LoVo (cell line): ENCODE results near the gene SMYD3.

Experiments used
- DNase-seq: peaks from one replicate; pipeline ENCODE4 v3.0.0-alpha.2; 2016; ENCODE audit warnings: low spot score

SMYD3 gene

GRCh38 chr1:245870698-245871097 is 636.4 kb downstream of the SMYD3 start:
- no peak for DNase-seq

DNA sequence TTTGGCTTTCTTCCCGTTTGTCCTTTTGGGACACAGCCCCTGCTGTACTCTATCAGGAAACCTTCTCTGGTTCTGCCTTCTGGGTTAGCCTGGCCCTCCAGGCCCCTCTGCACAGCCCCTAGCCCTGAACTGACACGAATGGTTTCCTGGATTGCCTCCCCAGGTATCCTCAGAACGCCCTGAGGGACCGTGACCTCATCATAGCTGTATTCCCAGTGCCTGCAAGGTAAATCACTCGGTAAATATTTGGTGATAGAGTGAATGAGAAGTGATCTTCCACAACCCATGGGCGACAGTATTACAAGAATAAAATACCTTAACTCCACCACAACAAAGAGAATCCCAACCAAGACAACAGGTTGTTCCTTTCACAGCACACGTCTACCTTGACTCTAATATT is 637.2 kb downstream of the SMYD3 start:
- DNase-seq, result no peak

- no peak for DNase-seq
Measured at GRCh38 chr1:245867738-245868137, 639.3 kb downstream of the SMYD3 start.

GRCh38 chr1:245864872-245865271 is 642.2 kb downstream of the SMYD3 start:
- no peak for DNase-seq

DNA sequence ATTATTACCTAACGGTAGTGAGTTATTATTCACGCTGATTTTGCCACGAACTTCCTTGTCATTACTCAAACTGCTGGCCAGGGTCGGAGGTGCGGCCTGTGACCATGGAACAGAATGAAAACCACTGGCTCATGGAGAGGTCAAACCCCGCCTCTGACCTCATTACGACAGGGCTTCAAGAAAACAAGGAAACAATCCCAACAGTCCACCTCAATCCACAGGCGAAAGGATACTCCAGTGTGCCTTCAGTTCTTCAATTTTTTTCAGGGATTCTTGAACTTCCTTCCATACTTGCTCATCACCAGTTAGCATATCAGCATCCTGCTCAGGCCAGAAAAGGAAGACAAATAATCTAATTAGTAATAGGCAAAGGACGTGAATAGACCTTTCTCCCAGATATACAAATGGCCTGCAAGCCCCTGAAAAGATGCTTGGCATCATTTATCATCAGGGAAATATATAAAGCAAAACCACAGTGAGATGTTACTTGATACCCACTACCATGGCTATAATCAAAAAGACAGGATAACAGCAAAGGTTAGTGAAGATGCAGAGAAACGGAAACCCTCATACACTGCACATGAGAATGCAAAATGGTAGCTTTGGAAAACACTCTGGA is 643.4 kb downstream of the SMYD3 start:
- no peak for DNase-seq

DNA sequence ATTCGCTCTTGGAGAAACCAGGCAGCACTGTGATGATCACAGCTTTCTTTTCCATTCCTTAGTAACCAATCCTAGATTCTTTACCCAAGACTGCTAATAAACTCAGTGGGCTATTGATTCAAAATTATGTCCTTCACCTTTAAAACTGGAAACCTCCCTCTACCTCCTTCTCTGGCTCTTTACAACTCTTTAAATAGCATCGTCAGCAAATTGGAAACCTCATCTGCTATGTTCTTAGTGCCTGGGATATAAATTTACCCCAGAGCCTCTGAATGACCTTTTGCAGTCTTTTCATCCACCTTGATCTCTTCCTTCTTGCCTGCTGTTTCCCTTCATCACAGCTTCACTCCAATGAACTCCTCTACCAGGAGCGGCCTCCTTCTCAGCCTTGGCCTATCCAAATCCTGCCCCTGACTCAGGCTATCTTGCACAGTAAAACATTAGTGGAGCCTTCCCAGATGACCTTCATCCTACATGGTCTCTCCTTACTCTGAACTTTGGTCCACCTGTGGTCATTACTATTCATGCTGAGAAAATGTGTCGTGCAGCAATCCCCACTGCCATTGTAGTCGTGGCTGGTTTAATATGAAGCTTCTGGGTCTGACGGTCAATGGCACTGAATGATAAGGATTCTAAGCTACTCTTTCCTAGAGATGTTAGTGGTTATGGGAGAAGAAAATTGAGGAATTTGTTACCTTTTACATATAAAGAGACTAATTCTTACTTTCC is 644.1 kb downstream of the SMYD3 start:
- no peak for DNase-seq

- no peak for DNase-seq
Measured at GRCh38 chr1:245860657-245861544, 646.2 kb downstream of the SMYD3 start.

DNA sequence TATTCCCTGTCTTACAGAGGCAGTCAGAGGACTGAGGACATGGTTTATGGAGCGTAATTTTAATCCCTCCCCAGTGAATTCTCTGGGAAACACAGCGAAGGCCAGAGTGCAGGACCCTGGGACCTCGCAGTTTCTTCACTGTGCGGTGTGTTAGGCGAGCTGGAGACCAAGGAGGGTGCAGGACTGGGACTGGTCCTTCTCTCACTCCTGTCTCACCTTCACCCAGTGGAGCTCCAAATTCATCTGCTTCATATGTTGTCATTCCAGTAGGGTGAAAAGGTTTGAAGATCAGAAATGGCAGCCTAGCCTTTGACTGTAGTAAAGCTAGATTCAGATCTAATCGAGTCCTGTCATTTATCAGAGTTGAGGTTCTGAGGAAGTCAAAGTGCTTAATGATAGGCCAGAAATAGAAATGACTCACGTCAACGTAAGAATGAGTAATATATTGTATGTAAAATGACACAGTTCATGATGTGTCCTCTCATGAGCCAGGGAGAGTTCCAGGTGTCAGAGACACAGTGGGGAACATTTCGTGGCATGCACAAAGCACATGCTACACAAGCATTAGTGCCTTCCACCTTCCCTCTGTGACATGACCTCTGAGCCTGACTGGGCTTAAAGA is 647.5 kb downstream of the SMYD3 start:
- DNase-seq, result no peak

DNA sequence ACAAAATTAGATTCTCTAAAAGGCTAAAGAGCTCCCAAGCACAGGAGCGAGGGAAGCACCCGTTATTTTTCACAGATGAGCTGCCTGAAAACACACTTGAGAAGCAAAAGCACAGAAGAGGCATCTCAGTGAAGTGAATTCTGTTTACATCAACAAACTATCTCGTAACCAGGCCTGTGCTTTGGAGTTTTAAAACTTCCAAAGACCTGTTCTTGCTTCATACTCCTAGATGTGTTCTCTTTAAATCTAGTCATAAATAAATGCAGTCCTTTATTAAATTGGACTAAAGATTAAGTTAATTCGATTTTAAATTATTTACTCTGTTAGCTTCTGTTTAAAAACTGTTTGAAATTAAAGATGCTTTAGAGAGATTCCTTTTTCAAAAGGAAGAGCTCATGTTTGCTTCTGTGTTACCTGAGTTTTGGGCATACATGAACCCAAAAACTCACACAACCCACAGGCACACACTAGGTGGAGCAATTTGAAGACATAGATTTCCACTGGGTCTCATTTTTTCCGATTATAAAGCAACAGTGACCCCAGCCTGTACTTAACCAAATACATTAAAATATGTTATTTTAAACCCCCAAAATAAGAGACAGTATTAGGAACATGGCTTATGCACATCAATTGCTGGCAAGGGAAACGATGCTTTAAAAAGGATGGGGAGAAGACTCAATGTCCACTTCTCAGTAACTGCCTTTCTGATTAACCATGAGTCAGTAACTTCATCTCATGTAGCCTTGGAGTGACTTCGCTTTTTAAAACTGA is 648.2 kb downstream of the SMYD3 start:
- no peak for DNase-seq

- no peak for DNase-seq
Measured at GRCh38 chr1:245858022-245858721, 648.9 kb downstream of the SMYD3 start.

GRCh38 chr1:245856944-245857531 is 650.0 kb downstream of the SMYD3 start:
- DNase-seq, result no peak

- DNase-seq, result no peak
Measured at GRCh38 chr1:245855846-245856730, 651.0 kb downstream of the SMYD3 start.

- no peak for DNase-seq
Measured at GRCh38 chr1:245853291-245853690, 653.8 kb downstream of the SMYD3 start.

- no peak for DNase-seq
Measured at GRCh38 chr1:245843101-245843500, 664.0 kb downstream of the SMYD3 start.

GRCh38 chr1:245842106-245842505 is 665.0 kb downstream of the SMYD3 start:
- no peak for DNase-seq

GRCh38 chr1:245840971-245841370 is 666.1 kb downstream of the SMYD3 start:
- no peak for DNase-seq

- no peak for DNase-seq
Measured at GRCh38 chr1:245837718-245838117, 669.4 kb downstream of the SMYD3 start.

- no peak for DNase-seq
Measured at GRCh38 chr1:245835386-245835785, 671.7 kb downstream of the SMYD3 start.

GRCh38 chr1:245834002-245834401 is 673.1 kb downstream of the SMYD3 start:
- DNase-seq, result no peak
